ENCODE data around the gene SEC14L3. TPM values are rescaled to one million over a fixed set of nuclear protein-coding genes. Genes with fewer than 3 reads are reported as not detected.

The SEC14L3 gene
- total and polyA plus RNA-seq, 2 of the 4 experiments (the other 2 are of a cell fraction): not detected

- dilution Hi-C loops (cut with HindIII; ENCODE audit: low sequenced_read_pairs, unreplicated experiment) (no loop called here), in situ Hi-C loops (cut with MboI; ENCODE audit: low sequenced_read_pairs) (no loop called here), intact Hi-C loops (cut with micrococcal nuclease) (no loop called here)
- H2AFZ ChIP-seq (replicated peaks; ENCODE audit: low read length, poor library complexity): no peak overlapping the region
- no peak overlapping the region for H3K27ac ChIP-seq (ENCODE audit: insufficient read depth, low read length)
- no peaks in the 10 kb centered on the region for H3K36me3 ChIP-seq (ENCODE audit: control insufficient read depth, insufficient read depth, low read length)
- no peak overlapping the region for H2AK9ac ChIP-seq (replicated peaks; ENCODE audit: low read depth, low read length, poor library complexity)
- H4K20me1 ChIP-seq (ENCODE audit: insufficient read depth, low read length): no peaks in the 10 kb centered on the region
- no peak overlapping the region for H2BK120ac ChIP-seq (ENCODE audit: low read depth, low read length)
- no peak overlapping the region for H2BK5ac ChIP-seq (ENCODE audit: low read depth, low read length, poor library complexity, severe bottlenecking)
- H3K79me1 ChIP-seq (ENCODE audit: low read depth in 1 of 2, low read length in 2 of 2): no peaks in the 10 kb centered on the region
- H4K5ac ChIP-seq (ENCODE audit: low read depth, low read length): no peak overlapping the region
- peaks cover 31% of the 10 kb centered on the region for H3K27me3 ChIP-seq (ENCODE audit: control insufficient read depth, insufficient read depth, low read length)
- no peak overlapping the region for H3K56ac ChIP-seq (ENCODE audit: extremely low read depth, insufficient read depth, low read length)
- H3K4me1 ChIP-seq (ENCODE audit: control insufficient read depth, insufficient read depth, low read length): no peaks in the 10 kb centered on the region
- H3K9me3 ChIP-seq (ENCODE audit: control insufficient read depth, insufficient read depth, low read length): no peaks in the 10 kb centered on the region
- H3K18ac ChIP-seq (ENCODE audit: low read depth, low read length): no peak overlapping the region
- H3K4me2 ChIP-seq (ENCODE audit: low read depth, low read length): no peak overlapping the region
- POLR2A ChIA-PET (ENCODE audit: unreplicated experiment): no interaction called here
- H2BK15ac ChIP-seq (ENCODE audit: low read depth, low read length): no peak overlapping the region
- no peaks in the 10 kb centered on the region for H3K9me1 ChIP-seq (ENCODE audit: insufficient read depth, low read length)
- H3K23ac ChIP-seq (ENCODE audit: low read depth, low read length): no peak overlapping the region
- CTCF ChIA-PET: no interaction called here
- no peak overlapping the region for H3K4ac ChIP-seq (ENCODE audit: low read depth, low read length)
- no peak overlapping the region for H3K9ac ChIP-seq (ENCODE audit: low read depth, low read length)
- BruUV-seq (replicated peaks): no TSS peak
- H2BK20ac ChIP-seq (ENCODE audit: low read depth, low read length): no peak overlapping the region
- H4K91ac ChIP-seq (ENCODE audit: insufficient read depth, low read depth, low read length): no peak overlapping the region
- H3K4me3 ChIP-seq (ENCODE audit: insufficient read depth, low read depth, low read length): no peak overlapping the region
- TF ChIP-seq, protein P1, sequence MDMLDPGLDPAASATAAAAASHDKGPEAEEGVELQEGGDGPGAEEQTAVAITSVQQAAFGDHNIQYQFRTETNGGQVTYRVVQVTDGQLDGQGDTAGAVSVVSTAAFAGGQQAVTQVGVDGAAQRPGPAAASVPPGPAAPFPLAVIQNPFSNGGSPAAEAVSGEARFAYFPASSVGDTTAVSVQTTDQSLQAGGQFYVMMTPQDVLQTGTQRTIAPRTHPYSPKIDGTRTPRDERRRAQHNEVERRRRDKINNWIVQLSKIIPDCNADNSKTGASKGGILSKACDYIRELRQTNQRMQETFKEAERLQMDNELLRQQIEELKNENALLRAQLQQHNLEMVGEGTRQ (IDR thresholded peaks at IDR 0.05; ENCODE audit: low read depth, low read length): no peak
- TF ChIP-seq CEBPB (IDR thresholded peaks at IDR 0.05; ENCODE audit: low read depth, low read length): no peak
- TF ChIP-seq RCOR1 (IDR thresholded peaks at IDR 0.05; ENCODE audit: insufficient replicate concordance, low read length): no peak
- TF ChIP-seq, protein P2, sequence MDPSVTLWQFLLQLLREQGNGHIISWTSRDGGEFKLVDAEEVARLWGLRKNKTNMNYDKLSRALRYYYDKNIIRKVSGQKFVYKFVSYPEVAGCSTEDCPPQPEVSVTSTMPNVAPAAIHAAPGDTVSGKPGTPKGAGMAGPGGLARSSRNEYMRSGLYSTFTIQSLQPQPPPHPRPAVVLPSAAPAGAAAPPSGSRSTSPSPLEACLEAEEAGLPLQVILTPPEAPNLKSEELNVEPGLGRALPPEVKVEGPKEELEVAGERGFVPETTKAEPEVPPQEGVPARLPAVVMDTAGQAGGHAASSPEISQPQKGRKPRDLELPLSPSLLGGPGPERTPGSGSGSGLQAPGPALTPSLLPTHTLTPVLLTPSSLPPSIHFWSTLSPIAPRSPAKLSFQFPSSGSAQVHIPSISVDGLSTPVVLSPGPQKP (IDR thresholded peaks at IDR 0.05; ENCODE audit: borderline replicate concordance, low read depth, low read length): no peak
- TF ChIP-seq RAD21 (IDR thresholded peaks at IDR 0.05; ENCODE audit: low read length): no peak
- TF ChIP-seq RFX5 (IDR thresholded peaks at IDR 0.05; ENCODE audit: low read depth, low read length): no peak
- TF ChIP-seq CHD1 (IDR thresholded peaks at IDR 0.05; ENCODE audit: low read depth, low read length): no peak
- TF ChIP-seq MAZ (IDR thresholded peaks at IDR 0.05; ENCODE audit: borderline replicate concordance, low read depth, low read length): no peak
- TF ChIP-seq SMC3 (IDR thresholded peaks at IDR 0.05; ENCODE audit: low read depth, low read length): no peak
- no peak for TF ChIP-seq MXI1 (IDR thresholded peaks at IDR 0.05; ENCODE audit: borderline replicate concordance, low read depth, low read length)
- no peak for TF ChIP-seq BHLHE40 (IDR thresholded peaks at IDR 0.05; ENCODE audit: low read depth, low read length)
- no peak for TF ChIP-seq MAFK (IDR thresholded peaks at IDR 0.05; ENCODE audit: low read depth, low read length)
- TF ChIP-seq FOS (IDR thresholded peaks at IDR 0.05; ENCODE audit: low read depth, low read length): no peak
- TF ChIP-seq, protein P3, sequence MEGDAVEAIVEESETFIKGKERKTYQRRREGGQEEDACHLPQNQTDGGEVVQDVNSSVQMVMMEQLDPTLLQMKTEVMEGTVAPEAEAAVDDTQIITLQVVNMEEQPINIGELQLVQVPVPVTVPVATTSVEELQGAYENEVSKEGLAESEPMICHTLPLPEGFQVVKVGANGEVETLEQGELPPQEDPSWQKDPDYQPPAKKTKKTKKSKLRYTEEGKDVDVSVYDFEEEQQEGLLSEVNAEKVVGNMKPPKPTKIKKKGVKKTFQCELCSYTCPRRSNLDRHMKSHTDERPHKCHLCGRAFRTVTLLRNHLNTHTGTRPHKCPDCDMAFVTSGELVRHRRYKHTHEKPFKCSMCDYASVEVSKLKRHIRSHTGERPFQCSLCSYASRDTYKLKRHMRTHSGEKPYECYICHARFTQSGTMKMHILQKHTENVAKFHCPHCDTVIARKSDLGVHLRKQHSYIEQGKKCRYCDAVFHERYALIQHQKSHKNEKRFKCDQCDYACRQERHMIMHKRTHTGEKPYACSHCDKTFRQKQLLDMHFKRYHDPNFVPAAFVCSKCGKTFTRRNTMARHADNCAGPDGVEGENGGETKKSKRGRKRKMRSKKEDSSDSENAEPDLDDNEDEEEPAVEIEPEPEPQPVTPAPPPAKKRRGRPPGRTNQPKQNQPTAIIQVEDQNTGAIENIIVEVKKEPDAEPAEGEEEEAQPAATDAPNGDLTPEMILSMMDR (conservative IDR thresholded peaks at IDR 0.05; ENCODE audit: low read depth, low read length): no peak
- no peak for TF ChIP-seq NFE2L2 (IDR thresholded peaks at IDR 0.05; ENCODE audit: low read depth, low read length)
- TF ChIP-seq POLR2A (IDR thresholded peaks at IDR 0.05; ENCODE audit: low read depth, low read length): no peak
- 83% methylated on average over 1 of the region's 7 CpGs; no CpG with 5 or more reads in 1 of the 2 experiments for WGBS, 2 experiments (ENCODE audit: extremely low coverage in 2 of 2, insufficient read length in 1 of 2)
- H4K8ac ChIP-seq (ENCODE audit: low read depth in 2 of 2, low read length in 2 of 2): no peak overlapping the region
- no peak for ATAC-seq (ENCODE audit: low read depth)
- H2AK5ac ChIP-seq (ENCODE audit: low read depth, low read length): no peak overlapping the region
- H3K14ac ChIP-seq (replicated peaks; ENCODE audit: low read depth, low read length): no peak overlapping the region
- DNase-seq: no peak
These were observed 25.8 kb upstream of the SEC14L3 start for GRCh38 chr22:30497466-30498150.
